Ovary (tissue), 3 donors: Measurements from ENCODE around the gene KHDC4.

ENCODE experiments used
- EP300 ChIP-seq: sonication (generic); formaldehyde crosslinking; IDR thresholded peaks from one replicate; pipeline ENCODE4 v1.6.1; 2017; ENCODE audit warnings: antibody characterized with exemption
- TF ChIP-seq, protein P1 (sequence below), 3 donors: fragments of 450-650 bp in 2 of 3; fragments of 200-600 bp in 1 of 3; IDR thresholded peaks; one replicate each; pipeline versions ENCODE4 v1.5.1 to v1.8.0; 2016 to 2022; ENCODE audit warnings: antibody characterized with exemption in 3 of 3, mild to moderate bottlenecking in 1 of 3
- donor health status: DM: no; HTN: no; CAD: no.

- TF ChIP-seq, protein P1, sequence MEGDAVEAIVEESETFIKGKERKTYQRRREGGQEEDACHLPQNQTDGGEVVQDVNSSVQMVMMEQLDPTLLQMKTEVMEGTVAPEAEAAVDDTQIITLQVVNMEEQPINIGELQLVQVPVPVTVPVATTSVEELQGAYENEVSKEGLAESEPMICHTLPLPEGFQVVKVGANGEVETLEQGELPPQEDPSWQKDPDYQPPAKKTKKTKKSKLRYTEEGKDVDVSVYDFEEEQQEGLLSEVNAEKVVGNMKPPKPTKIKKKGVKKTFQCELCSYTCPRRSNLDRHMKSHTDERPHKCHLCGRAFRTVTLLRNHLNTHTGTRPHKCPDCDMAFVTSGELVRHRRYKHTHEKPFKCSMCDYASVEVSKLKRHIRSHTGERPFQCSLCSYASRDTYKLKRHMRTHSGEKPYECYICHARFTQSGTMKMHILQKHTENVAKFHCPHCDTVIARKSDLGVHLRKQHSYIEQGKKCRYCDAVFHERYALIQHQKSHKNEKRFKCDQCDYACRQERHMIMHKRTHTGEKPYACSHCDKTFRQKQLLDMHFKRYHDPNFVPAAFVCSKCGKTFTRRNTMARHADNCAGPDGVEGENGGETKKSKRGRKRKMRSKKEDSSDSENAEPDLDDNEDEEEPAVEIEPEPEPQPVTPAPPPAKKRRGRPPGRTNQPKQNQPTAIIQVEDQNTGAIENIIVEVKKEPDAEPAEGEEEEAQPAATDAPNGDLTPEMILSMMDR (IDR thresholded peaks at IDR 0.05) = no peak
- TF ChIP-seq EP300 = no peak
Measured at GRCh38 chr1:155909894-155910293, 24.3 kb downstream of the KHDC4 start.
